Stimulated activated naive B cell treated with anti-CD40 and anti-IgM and Interleukin-4, amounts not matched to agents 10 μg/mL and 1 μg/mL and 100 μg/mL, for 72 hours (primary cell): ENCODE data around the gene GNG10.
A peak's percentile ranks its signal among the peaks of the same experiment; 100 is the strongest.
"Not testable (repeated sequence)": the region's sequence is repeated elsewhere in the genome, so short reads cannot be mapped to it uniquely, and the experiment has no call there.

Source experiments
- ATAC-seq, 2 donors: fragments of 150-1000 bp; cut with Tn5 transposase; replicated peaks; 2 replicates each; pipeline ENCODE4 v1.10.0; 2021; ENCODE audit warnings: moderate library complexity in 1 of 2
- DNase-seq: peaks from one replicate; pipeline ENCODE4 v3.0.0; 2021
- H3K27ac Mint-ChIP-seq: one replicate; pipeline ENCODE4 v1.8.0; 2022; ENCODE audit warnings: mild to moderate bottlenecking, mixed read lengths
- H3K27me3 Mint-ChIP-seq, 2 donors: one replicate each; pipeline ENCODE4 v1.8.0; 2022; ENCODE audit warnings: mixed read lengths in 2 of 2
- H3K36me3 Mint-ChIP-seq, 2 donors: one replicate each; pipeline ENCODE4 v1.8.0; 2022; ENCODE audit warnings: mixed read lengths in 2 of 2, mild to moderate bottlenecking in 1 of 2
- H3K4me1 Mint-ChIP-seq, 2 donors: one replicate each; pipeline ENCODE4 v1.8.0; 2022; ENCODE audit warnings: mixed read lengths in 2 of 2, mild to moderate bottlenecking in 1 of 2
- H3K4me3 Mint-ChIP-seq, 2 donors: one replicate each; pipeline ENCODE4 v1.8.0; 2022; ENCODE audit warnings: mild to moderate bottlenecking in 2 of 2, mixed read lengths in 2 of 2, moderate library complexity in 1 of 2
- H3K9me3 Mint-ChIP-seq, 2 donors: one replicate each; pipeline ENCODE4 v1.8.0; 2022; ENCODE audit warnings: mixed read lengths in 2 of 2, mild to moderate bottlenecking in 1 of 2

GNG10 gene

GRCh38 chr9:111668026-111668573 is 6.7 kb downstream of the GNG10 start:
- H3K9me3 Mint-ChIP-seq = no peaks in the 10 kb centered on the region
- DNase-seq = no peak
- no peak overlapping the region for H3K27ac Mint-ChIP-seq
- H3K27me3 Mint-ChIP-seq = no peaks in the 10 kb centered on the region
- peaks cover 7 to 11% of the 10 kb centered on the region in 2 donors for H3K4me1 Mint-ChIP-seq
- H3K4me3 Mint-ChIP-seq = no peak overlapping the region
- peaks cover 17 to 38% of the 10 kb centered on the region in 2 donors for H3K36me3 Mint-ChIP-seq
- ATAC-seq = no peak

- not testable (repeated sequence) for H3K27ac Mint-ChIP-seq, H3K4me1 Mint-ChIP-seq, H3K9me3 Mint-ChIP-seq, H3K27me3 Mint-ChIP-seq, DNase-seq, H3K4me3 Mint-ChIP-seq, ATAC-seq
- peaks cover 16 to 33% of the 10 kb centered on the region in 2 donors for H3K36me3 Mint-ChIP-seq
These were observed 7.2 kb downstream of the GNG10 start for GRCh38 chr9:111668601-111669000.

GRCh38 chr9:111674319-111674718 is 12.9 kb downstream of the GNG10 start:
- Mint-ChIP-seq H3K9me3 (no peaks in the 10 kb centered on the region), H3K4me3 (no peak overlapping the region), H3K27ac (no peak overlapping the region), H3K4me1 (no peaks in the 10 kb centered on the region), H3K36me3 (peaks cover 20 to 52% of the 10 kb centered on the region in 2 donors), H3K27me3 (no peaks in the 10 kb centered on the region)
- no peak for DNase-seq
- ATAC-seq = no peak

- DNase-seq = no peak
- peaks cover 18 to 42% of the 10 kb centered on the region in 2 donors for H3K36me3 Mint-ChIP-seq
- H3K27ac Mint-ChIP-seq = no peak overlapping the region
- H3K27me3 Mint-ChIP-seq = no peaks in the 10 kb centered on the region
- H3K9me3 Mint-ChIP-seq = no peaks in the 10 kb centered on the region
- no peak for ATAC-seq
- H3K4me3 Mint-ChIP-seq = no peak overlapping the region
- H3K4me1 Mint-ChIP-seq = no peaks in the 10 kb centered on the region
These were observed 14.7 kb downstream of the GNG10 start for GRCh38 chr9:111676116-111676515.

GRCh38 chr9:111678293-111678692 is 16.9 kb downstream of the GNG10 start:
- Mint-ChIP-seq H3K4me1 (no peaks in the 10 kb centered on the region), H3K36me3 (peaks cover 18 to 35% of the 10 kb centered on the region in 2 donors)

GRCh38 chr9:111679199-111679598 is 17.8 kb downstream of the GNG10 start:
- H3K4me1 Mint-ChIP-seq = no peaks in the 10 kb centered on the region
- H3K27me3 Mint-ChIP-seq = no peaks in the 10 kb centered on the region
- H3K4me3 Mint-ChIP-seq = no peak overlapping the region
- no peaks in the 10 kb centered on the region for H3K9me3 Mint-ChIP-seq
- H3K36me3 Mint-ChIP-seq = peaks cover 15 to 35% of the 10 kb centered on the region in 2 donors
- no peak overlapping the region for H3K27ac Mint-ChIP-seq
- DNase-seq = no peak
- no peak for ATAC-seq

More at GRCh38 chr9:111678293-111678692, 16.9 kb downstream of the GNG10 start:
- Mint-ChIP-seq H3K9me3 (no peaks in the 10 kb centered on the region), H3K27me3 (no peaks in the 10 kb centered on the region), H3K4me3 (no peak overlapping the region), H3K27ac (no peak overlapping the region)
- ATAC-seq (no peak), DNase-seq (no peak)

GRCh38 chr9:111683392-111683791 is 22.0 kb downstream of the GNG10 start:
- H3K9me3 Mint-ChIP-seq = no peaks in the 10 kb centered on the region

GRCh38 chr9:111691672-111692329 is 30.4 kb downstream of the GNG10 start:
- Mint-ChIP-seq H3K4me1 (peaks cover 0 to 5% of the 10 kb centered on the region in 2 donors), H3K4me3 (no peak overlapping the region), H3K27me3 (no peaks in the 10 kb centered on the region), H3K9me3 (no peaks in the 10 kb centered on the region), H3K36me3 (peaks cover under 1 to 2% of the 10 kb centered on the region in 2 donors), H3K27ac (no peak overlapping the region)
- DNase-seq = no peak
- ATAC-seq = no peak

More at GRCh38 chr9:111683392-111683791, 22.0 kb downstream of the GNG10 start:
- no peak overlapping the region for H3K27ac Mint-ChIP-seq
- no peaks in the 10 kb centered on the region for H3K27me3 Mint-ChIP-seq
- no peaks in the 10 kb centered on the region for H3K4me1 Mint-ChIP-seq
- H3K4me3 Mint-ChIP-seq = no peak overlapping the region
- peaks cover 8 to 13% of the 10 kb centered on the region in 2 donors for H3K36me3 Mint-ChIP-seq
- DNase-seq (no peak), ATAC-seq (no peak)

- Mint-ChIP-seq H3K4me1 (peaks cover 0 to 2% of the 10 kb centered on the region in 2 donors), H3K4me3 (no peak overlapping the region), H3K27ac (no peak overlapping the region), H3K9me3 (peaks cover 0 to 2% of the 10 kb centered on the region in 2 donors), H3K27me3 (no peaks in the 10 kb centered on the region), H3K36me3 (peaks cover 12 to 21% of the 10 kb centered on the region in 2 donors)
- DNase-seq = no peak
- ATAC-seq = no peak
These were observed 35.4 kb downstream of the GNG10 start for GRCh38 chr9:111696796-111697195.

GRCh38 chr9:111700776-111701175 is 39.4 kb downstream of the GNG10 start:
- DNase-seq (no peak), ATAC-seq (no peak)
- H3K4me3 Mint-ChIP-seq = no peak overlapping the region

GRCh38 chr9:111704503-111704902 is 43.1 kb downstream of the GNG10 start:
- Mint-ChIP-seq H3K27ac (no peak overlapping the region), H3K27me3 (no peaks in the 10 kb centered on the region), H3K4me1 (no peaks in the 10 kb centered on the region), H3K4me3 (no peak overlapping the region), H3K9me3 (no peaks in the 10 kb centered on the region), H3K36me3 (peaks cover 0 to 3% of the 10 kb centered on the region in 2 donors)
- DNase-seq (no peak), ATAC-seq (no peak)

More at GRCh38 chr9:111700776-111701175, 39.4 kb downstream of the GNG10 start:
- no peaks in the 10 kb centered on the region for H3K27me3 Mint-ChIP-seq
- H3K36me3 Mint-ChIP-seq = peaks cover 12 to 21% of the 10 kb centered on the region in 2 donors
- no peak overlapping the region for H3K27ac Mint-ChIP-seq
- H3K9me3 Mint-ChIP-seq = peaks cover 0 to 2% of the 10 kb centered on the region in 2 donors
- no peaks in the 10 kb centered on the region for H3K4me1 Mint-ChIP-seq

- Mint-ChIP-seq H3K4me3 (no peak overlapping the region), H3K27ac (no peak overlapping the region), H3K9me3 (no peaks in the 10 kb centered on the region), H3K4me1 (no peaks in the 10 kb centered on the region), H3K27me3 (no peaks in the 10 kb centered on the region), H3K36me3 (no peaks in the 10 kb centered on the region)
- ATAC-seq (peak in 1 of 2 donors; percentile 52), DNase-seq (no peak)
These were observed 50.1 kb downstream of the GNG10 start for GRCh38 chr9:111711548-111711947.

GRCh38 chr9:111712369-111712768 is 51.0 kb downstream of the GNG10 start:
- DNase-seq (no peak), ATAC-seq (no peak)
- Mint-ChIP-seq H3K4me1 (no peaks in the 10 kb centered on the region), H3K27ac (no peak overlapping the region), H3K4me3 (no peak overlapping the region), H3K9me3 (no peaks in the 10 kb centered on the region), H3K27me3 (no peaks in the 10 kb centered on the region), H3K36me3 (no peaks in the 10 kb centered on the region)

- Mint-ChIP-seq H3K4me3 (no peak overlapping the region), H3K36me3 (no peaks in the 10 kb centered on the region), H3K4me1 (no peaks in the 10 kb centered on the region), H3K27ac (no peak overlapping the region), H3K27me3 (no peaks in the 10 kb centered on the region), H3K9me3 (no peaks in the 10 kb centered on the region)
- DNase-seq (no peak), ATAC-seq (no peak)
These were observed 54.1 kb downstream of the GNG10 start for GRCh38 chr9:111715471-111715870.

- Mint-ChIP-seq H3K9me3 (no peaks in the 10 kb centered on the region), H3K36me3 (peaks cover 0 to 7% of the 10 kb centered on the region in 2 donors), H3K27me3 (no peaks in the 10 kb centered on the region), H3K4me3 (no peak overlapping the region), H3K4me1 (no peaks in the 10 kb centered on the region), H3K27ac (no peak overlapping the region)
- ATAC-seq = no peak
- no peak for DNase-seq
These were observed 58.1 kb downstream of the GNG10 start for GRCh38 chr9:111719541-111719940.
